GM19035 (cell line): ENCODE measurements around the gene ZGPAT.

ENCODE experiments used
- ATAC-seq: cut with Tn5 transposase; IDR thresholded peaks from one replicate; pipeline ENCODE4 v1.9.1; 2021; ENCODE audit not compliant: unreplicated experiment

Gene ZGPAT

GRCh38 chr20:63778857-63779256 is 71.0 kb downstream of the ZGPAT start:
- no peak for ATAC-seq

DNA sequence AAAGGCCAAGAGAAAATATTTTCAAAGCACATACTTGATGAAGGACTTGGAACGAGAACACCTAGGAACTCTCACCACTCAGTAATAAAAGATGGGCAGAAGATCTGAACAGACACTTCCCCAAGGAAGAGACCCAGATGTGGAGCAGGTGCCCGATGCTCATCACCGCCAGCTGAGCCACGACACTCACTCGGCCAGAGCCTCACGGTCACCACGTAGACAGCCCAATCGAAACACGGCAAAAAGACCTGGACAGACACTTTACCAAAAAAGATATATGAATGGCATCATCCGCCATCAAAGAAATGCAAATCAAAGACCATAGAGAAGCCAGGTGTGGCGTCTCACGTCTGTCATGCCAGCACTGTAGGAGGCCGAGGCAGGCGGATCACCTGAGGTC is 73.3 kb downstream of the ZGPAT start:
- no peak for ATAC-seq

DNA sequence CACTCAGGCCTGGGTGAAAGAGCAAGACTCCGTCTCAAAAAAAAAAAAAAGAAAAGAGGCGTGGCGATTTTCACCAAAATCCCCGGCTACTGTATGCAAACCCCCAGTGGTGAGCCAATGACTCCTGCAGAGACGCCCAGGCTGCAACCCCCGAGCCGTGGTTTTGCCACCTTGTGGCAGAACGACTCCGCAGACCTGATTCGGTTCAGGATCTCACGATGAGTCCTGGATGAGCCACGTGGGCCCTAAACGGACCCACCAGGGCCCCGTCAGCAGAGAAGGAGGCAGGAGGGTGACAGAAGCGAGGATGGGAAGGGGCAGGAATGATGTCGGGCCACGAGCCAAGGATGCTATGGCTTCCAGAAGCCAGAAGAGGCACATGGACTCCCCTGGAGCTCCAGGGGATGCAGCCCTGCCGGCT is 74.2 kb downstream of the ZGPAT start:
- ATAC-seq = no peak

GRCh38 chr20:63782521-63782971 is 74.7 kb downstream of the ZGPAT start:
- ATAC-seq = no peak

- ATAC-seq = no peak
Observed at GRCh38 chr20:63783970-63784369, 76.1 kb downstream of the ZGPAT start.

DNA sequence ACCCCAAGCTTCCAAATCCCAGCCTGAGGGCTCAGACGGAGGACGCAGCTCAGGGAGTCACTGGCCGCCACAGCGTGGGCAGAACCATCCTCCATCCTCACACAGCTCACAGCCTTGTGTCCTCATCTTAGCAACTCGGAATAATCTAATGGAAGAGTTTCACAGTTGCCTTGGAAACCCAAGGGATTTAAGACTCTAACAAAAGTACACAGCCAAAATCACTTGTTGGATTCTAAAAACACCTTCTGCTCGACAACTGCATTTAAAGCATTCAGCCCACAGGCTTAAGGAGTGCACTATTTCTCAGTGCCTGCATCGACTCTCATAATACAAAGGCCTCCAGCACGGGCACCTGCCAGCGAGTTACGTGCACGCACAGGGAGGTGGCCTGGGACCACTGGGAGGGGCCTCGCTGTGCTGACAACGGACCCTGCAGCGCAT is 77.9 kb downstream of the ZGPAT start:
- no peak for ATAC-seq
